LNCaP clone FGC (cell line): ENCODE data around the gene CAPRIN1.

Source experiments
- DNase-seq: peaks from one replicate; pipeline ENCODE4 v3.0.0-alpha.2; 2011; ENCODE audit warnings: low read depth
- H3K4me3 ChIP-seq: 2 replicates; pipeline ENCODE4 v1.5.1; 2011; ENCODE audit warnings: mild to moderate bottlenecking, low read depth, low read length, control low read depth
- TF ChIP-seq, protein P1 (sequence below): IDR thresholded peaks from 2 replicates; pipeline ENCODE4 v1.5.1; 2012; ENCODE audit warnings: mild to moderate bottlenecking; ENCODE audit not compliant: control insufficient read depth, insufficient read depth; ENCODE audit errors: extremely low read depth

CAPRIN1 gene

DNA sequence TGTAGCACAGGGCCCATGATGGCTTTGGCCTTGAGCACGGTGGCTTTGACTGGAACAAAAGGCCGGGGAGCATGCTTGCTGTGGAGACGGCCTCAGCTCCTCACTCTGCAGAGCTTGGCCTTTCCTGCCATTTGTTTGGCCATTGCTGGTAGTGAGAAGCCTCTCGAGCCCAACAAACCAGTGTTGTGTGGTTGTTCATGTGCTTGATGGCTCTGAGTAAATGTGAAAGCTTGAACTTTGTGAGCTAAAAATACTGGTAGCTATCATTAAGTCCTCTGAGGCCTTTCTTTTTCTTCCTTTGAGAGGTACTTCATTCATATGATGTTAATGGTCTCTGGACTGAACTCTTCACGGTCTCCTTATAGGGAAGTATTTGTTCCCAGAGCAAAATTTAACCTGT, 93.5 kb downstream of the CAPRIN1 start:
- TF ChIP-seq, protein P1, sequence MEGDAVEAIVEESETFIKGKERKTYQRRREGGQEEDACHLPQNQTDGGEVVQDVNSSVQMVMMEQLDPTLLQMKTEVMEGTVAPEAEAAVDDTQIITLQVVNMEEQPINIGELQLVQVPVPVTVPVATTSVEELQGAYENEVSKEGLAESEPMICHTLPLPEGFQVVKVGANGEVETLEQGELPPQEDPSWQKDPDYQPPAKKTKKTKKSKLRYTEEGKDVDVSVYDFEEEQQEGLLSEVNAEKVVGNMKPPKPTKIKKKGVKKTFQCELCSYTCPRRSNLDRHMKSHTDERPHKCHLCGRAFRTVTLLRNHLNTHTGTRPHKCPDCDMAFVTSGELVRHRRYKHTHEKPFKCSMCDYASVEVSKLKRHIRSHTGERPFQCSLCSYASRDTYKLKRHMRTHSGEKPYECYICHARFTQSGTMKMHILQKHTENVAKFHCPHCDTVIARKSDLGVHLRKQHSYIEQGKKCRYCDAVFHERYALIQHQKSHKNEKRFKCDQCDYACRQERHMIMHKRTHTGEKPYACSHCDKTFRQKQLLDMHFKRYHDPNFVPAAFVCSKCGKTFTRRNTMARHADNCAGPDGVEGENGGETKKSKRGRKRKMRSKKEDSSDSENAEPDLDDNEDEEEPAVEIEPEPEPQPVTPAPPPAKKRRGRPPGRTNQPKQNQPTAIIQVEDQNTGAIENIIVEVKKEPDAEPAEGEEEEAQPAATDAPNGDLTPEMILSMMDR: no peak
- no peak overlapping the region for H3K4me3 ChIP-seq
- no peak for DNase-seq

DNA sequence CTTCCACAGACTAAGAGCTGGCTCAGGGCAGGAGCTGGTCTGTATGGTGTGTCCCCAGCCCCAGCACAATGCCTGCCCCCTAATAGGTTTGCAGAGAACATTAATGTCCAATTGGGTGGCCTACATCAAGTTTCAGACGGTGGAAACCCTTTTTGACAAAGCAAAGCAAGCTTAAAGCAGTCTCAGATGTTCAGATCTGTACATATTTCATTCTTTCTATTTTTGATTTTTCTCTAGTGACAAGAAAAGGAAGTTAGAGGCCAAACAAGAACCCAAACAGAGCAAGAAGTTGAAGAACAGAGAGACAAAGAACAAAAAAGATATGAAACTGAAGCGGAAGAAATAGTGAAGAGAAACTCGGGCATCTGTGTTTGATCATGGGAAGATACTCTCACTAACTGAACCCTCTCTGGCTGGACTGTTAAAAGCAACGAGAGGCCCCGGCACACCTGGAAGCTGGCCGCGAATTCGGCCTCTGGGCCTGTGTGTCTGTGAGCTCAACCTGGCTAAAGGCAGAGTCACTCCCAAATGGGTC, 94.4 kb downstream of the CAPRIN1 start:
- no peak for DNase-seq
- no peak overlapping the region for H3K4me3 ChIP-seq
- TF ChIP-seq, protein P1: no peak

GRCh38 chr11:34146411-34146810, 94.9 kb downstream of the CAPRIN1 start:
- no peak for DNase-seq
- TF ChIP-seq, protein P1: no peak

GRCh38 chr11:34146866-34147265, 95.3 kb downstream of the CAPRIN1 start:
- TF ChIP-seq, protein P1: no peak
- no peak for DNase-seq

More at GRCh38 chr11:34146411-34146810, 94.9 kb downstream of the CAPRIN1 start:
- no peak overlapping the region for H3K4me3 ChIP-seq

GRCh38 chr11:34147581-34147980, 96.0 kb downstream of the CAPRIN1 start:
- H3K4me3 ChIP-seq: no peak overlapping the region
- TF ChIP-seq, protein P1: no peak
- no peak for DNase-seq

More at GRCh38 chr11:34146866-34147265, 95.3 kb downstream of the CAPRIN1 start:
- H3K4me3 ChIP-seq: no peak overlapping the region

- TF ChIP-seq, protein P1: no peak
- DNase-seq: no peak
- no peak overlapping the region for H3K4me3 ChIP-seq
Observed at GRCh38 chr11:34148504-34149165, 97.1 kb downstream of the CAPRIN1 start.

GRCh38 chr11:34149274-34149673, 97.7 kb downstream of the CAPRIN1 start:
- H3K4me3 ChIP-seq: no peak overlapping the region
- TF ChIP-seq, protein P1: no peak
- DNase-seq: no peak
